Neural progenitor cell (in vitro differentiated cells): ENCODE data around the gene PANK2.

Source experiments
- EZH2phosphoT487 ChIP-seq: fragments of 200-600 bp; sonication (generic); IDR thresholded peaks from 2 replicates; pipeline ENCODE4 v1.6.1; 2017; ENCODE audit warnings: antibody characterized with exemption
- TF ChIP-seq, protein P1 (sequence below): fragments of 200-600 bp; sonication (generic); IDR thresholded peaks from 2 replicates; pipeline ENCODE4 v1.5.1; 2017; ENCODE audit warnings: antibody characterized with exemption, mild to moderate bottlenecking

DNA sequence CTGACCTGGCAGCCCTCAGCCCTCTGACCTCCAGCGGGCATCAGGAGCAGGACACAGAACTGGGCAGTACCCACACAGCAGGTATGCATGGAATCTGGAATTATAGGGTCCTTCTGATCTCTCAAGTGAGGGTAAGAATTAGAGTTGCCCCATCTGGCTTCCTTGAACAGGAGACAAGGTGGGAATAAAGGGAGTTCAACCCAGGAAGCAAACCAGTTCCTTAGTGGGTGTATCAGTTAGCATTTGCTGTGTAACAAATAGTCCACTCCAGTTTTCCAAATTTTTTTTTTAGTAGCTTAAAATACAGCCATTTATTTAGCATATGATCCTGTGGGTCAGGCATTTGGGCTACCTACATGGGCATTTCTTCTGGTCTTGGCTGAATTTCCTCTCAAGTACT is 26.9 kb upstream of the PANK2 start:
- TF ChIP-seq, protein P1, sequence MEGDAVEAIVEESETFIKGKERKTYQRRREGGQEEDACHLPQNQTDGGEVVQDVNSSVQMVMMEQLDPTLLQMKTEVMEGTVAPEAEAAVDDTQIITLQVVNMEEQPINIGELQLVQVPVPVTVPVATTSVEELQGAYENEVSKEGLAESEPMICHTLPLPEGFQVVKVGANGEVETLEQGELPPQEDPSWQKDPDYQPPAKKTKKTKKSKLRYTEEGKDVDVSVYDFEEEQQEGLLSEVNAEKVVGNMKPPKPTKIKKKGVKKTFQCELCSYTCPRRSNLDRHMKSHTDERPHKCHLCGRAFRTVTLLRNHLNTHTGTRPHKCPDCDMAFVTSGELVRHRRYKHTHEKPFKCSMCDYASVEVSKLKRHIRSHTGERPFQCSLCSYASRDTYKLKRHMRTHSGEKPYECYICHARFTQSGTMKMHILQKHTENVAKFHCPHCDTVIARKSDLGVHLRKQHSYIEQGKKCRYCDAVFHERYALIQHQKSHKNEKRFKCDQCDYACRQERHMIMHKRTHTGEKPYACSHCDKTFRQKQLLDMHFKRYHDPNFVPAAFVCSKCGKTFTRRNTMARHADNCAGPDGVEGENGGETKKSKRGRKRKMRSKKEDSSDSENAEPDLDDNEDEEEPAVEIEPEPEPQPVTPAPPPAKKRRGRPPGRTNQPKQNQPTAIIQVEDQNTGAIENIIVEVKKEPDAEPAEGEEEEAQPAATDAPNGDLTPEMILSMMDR, result no peak
- TF ChIP-seq EZH2phosphoT487, result no peak
